Gastrocnemius medialis (tissue), 4 donors: ENCODE data around the gene NET1.

Experiments
- POLR2A ChIP-seq, 2 donors: fragments of 450-650 bp; IDR thresholded peaks; one replicate each; pipeline ENCODE4 v1.6.1; 2017; ENCODE audit warnings: antibody characterized with exemption in 2 of 2, mild to moderate bottlenecking in 2 of 2, moderate library complexity in 2 of 2
- TF ChIP-seq, protein P1 (sequence below), 5 experiments: fragments of 450-650 bp in 3 of 5; fragments of 200-600 bp in 2 of 5; sonication (generic) in 2 of 5; IDR thresholded peaks in 4 of 5; conservative IDR thresholded peaks in 1 of 5; 1 replicate in 4 of 5; 2 replicates in 1 of 5; pipeline ENCODE4 v1.5.1; 2016 to 2019; ENCODE audit warnings: antibody characterized with exemption in 5 of 5, mild to moderate bottlenecking in 3 of 5, moderate library complexity in 3 of 5

GRCh38 chr10:5373307-5373706, 39.0 kb upstream of the NET1 start:
- TF ChIP-seq, protein P1, sequence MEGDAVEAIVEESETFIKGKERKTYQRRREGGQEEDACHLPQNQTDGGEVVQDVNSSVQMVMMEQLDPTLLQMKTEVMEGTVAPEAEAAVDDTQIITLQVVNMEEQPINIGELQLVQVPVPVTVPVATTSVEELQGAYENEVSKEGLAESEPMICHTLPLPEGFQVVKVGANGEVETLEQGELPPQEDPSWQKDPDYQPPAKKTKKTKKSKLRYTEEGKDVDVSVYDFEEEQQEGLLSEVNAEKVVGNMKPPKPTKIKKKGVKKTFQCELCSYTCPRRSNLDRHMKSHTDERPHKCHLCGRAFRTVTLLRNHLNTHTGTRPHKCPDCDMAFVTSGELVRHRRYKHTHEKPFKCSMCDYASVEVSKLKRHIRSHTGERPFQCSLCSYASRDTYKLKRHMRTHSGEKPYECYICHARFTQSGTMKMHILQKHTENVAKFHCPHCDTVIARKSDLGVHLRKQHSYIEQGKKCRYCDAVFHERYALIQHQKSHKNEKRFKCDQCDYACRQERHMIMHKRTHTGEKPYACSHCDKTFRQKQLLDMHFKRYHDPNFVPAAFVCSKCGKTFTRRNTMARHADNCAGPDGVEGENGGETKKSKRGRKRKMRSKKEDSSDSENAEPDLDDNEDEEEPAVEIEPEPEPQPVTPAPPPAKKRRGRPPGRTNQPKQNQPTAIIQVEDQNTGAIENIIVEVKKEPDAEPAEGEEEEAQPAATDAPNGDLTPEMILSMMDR (IDR thresholded peaks at IDR 0.05 in 4 of 5, conservative IDR thresholded peaks at IDR 0.05 in 1 of 5) = no peak
- no peak for TF ChIP-seq POLR2A (IDR thresholded peaks at IDR 0.05)
